SU-DHL-6 (cell line): ENCODE data around the gene CHCHD1.

Experiments
- EZH2phosphoT487 ChIP-seq: fragments of 200-600 bp; sonication (generic), shearing (Covaris generic); conservative IDR thresholded peaks from 2 replicates; pipeline ENCODE4 v1.6.1; 2018; ENCODE audit warnings: mild to moderate bottlenecking, antibody characterized with exemption, low read length, moderate library complexity, mixed read lengths
- TF ChIP-seq, protein P1 (sequence below): fragments of 200-600 bp; sonication (generic); IDR thresholded peaks from one replicate; pipeline ENCODE4 v1.5.1; 2017; ENCODE audit warnings: antibody characterized with exemption, mild to moderate bottlenecking, low read length, moderate library complexity; ENCODE audit not compliant: insufficient read depth, poor library complexity, severe bottlenecking

DNA sequence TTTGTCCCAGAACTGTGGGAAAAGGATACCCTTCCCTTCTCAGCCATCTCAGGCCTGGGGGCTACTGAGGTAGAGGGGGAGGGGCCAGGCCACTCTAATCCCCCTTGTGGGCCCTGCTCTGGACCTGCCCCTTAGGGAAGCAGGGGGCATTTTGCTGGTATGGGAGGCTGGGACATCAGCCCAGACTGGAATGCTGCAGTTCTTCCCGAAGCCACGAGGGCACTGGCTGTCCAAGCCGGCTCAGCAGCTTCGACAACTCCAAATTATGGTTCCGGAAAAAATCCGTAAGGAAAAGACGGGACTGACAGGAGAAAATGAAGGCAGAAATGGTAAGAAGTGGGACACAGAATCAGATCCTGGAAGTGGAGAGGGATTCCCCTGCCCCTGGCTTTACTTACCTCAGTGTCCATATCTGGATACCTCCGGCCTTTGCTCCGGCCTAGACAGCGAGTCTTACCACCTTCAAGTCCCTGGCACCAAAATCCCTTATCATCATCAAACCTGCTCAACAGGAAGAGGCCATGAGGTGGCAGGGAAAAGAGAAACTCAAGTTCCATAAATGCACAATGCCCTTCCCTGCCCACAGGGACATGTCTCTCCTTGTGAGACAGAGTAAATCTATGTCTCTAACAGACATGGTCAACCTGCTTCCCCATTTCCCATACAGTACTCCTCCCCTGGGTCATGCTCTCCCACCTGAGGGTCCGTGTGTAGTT lies 20.6 kb downstream of the CHCHD1 start:
- TF ChIP-seq, protein P1, sequence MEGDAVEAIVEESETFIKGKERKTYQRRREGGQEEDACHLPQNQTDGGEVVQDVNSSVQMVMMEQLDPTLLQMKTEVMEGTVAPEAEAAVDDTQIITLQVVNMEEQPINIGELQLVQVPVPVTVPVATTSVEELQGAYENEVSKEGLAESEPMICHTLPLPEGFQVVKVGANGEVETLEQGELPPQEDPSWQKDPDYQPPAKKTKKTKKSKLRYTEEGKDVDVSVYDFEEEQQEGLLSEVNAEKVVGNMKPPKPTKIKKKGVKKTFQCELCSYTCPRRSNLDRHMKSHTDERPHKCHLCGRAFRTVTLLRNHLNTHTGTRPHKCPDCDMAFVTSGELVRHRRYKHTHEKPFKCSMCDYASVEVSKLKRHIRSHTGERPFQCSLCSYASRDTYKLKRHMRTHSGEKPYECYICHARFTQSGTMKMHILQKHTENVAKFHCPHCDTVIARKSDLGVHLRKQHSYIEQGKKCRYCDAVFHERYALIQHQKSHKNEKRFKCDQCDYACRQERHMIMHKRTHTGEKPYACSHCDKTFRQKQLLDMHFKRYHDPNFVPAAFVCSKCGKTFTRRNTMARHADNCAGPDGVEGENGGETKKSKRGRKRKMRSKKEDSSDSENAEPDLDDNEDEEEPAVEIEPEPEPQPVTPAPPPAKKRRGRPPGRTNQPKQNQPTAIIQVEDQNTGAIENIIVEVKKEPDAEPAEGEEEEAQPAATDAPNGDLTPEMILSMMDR, result no peak
- TF ChIP-seq EZH2phosphoT487, result no peak
